GM10847 (cell line): ENCODE measurements around the gene VPS13C.

ENCODE experiments used
- POLR2A ChIP-seq: IDR thresholded peaks from 2 replicates; pipeline ENCODE4 v1.6.1; 2011; ENCODE audit not compliant: insufficient read length; ENCODE audit errors: extremely low read depth

VPS13C gene

DNA sequence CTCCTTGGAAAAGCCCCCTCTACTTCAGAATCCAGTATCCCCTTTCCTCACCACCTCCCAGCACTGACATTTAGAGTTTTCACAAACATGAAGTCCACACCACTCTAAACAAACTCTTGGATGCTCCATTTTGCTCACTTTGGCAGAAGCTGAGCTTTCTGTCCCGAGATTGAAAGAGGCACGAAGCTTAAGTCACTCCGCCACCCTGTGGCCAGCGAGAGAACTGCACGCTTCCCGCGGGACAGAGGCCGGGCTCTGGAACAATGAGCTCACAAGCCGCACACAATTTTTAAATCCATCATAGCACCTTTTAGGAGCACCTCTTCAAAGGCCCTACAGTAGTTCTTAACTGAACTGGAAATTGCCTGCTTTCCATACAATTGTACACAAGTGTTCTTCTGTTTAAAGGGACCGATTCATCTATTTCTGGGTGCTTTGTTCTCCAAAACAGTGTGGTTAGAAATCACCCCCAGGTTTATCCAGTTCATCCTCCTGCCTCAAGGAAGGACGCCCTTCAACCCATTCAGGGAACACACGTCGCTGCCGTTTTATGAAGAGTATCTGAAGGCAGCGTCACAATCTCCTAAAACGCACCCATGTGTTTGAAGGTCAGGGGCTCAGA is 226.1 kb downstream of the VPS13C start:
- no peak for TF ChIP-seq POLR2A

DNA sequence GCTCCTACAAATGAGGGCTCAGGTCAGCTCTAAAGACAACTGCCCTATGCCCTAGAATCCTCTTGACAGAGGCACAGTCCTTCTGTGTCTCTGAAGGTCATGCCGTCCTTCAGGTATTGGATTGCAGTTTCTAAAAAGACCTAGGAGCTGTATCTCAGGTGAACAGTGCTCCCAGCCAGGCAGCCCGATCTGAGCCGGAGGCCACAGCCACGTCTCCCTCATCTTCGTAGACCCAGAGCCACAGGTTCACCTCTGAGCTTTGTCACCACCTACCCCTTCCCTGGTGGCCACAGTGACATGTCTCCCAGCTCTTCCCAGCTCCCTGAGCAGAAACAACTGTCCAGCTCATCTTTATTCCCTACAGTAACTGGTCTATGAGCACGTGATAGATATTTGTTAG is 228.0 kb downstream of the VPS13C start:
- no peak for TF ChIP-seq POLR2A

DNA sequence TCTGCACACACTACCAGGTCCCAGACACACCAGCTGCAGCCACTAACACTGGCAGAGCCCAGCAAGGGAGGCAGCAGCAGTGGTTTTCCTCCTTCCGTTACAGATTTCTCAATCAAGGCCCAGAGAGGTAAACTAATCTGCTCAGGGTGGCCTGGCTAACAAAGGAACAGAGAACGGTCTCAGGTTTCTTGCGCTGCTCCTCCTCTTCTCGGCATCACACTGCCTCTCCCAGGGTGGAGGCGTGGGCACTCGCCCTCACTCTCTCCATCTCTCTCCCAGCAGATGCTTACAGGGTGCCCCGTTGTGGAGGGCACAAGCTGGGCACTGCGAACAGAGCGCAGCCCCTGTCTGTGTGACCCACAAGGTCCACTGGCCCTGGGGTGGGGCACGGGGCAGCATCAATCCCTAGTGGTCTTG is 228.7 kb downstream of the VPS13C start:
- no peak for TF ChIP-seq POLR2A

- TF ChIP-seq POLR2A = no peak
These were observed 229.5 kb downstream of the VPS13C start for GRCh38 chr15:61830536-61831330.

GRCh38 chr15:61829514-61829889 is 230.7 kb downstream of the VPS13C start:
- TF ChIP-seq POLR2A = no peak

GRCh38 chr15:61828860-61829513 is 231.3 kb downstream of the VPS13C start:
- TF ChIP-seq POLR2A = no peak

GRCh38 chr15:61828008-61828407 is 232.2 kb downstream of the VPS13C start:
- no peak for TF ChIP-seq POLR2A

- no peak for TF ChIP-seq POLR2A
These were observed 233.1 kb downstream of the VPS13C start for GRCh38 chr15:61827131-61827530.

- TF ChIP-seq POLR2A = no peak
These were observed 236.0 kb downstream of the VPS13C start for GRCh38 chr15:61824291-61824690.

- TF ChIP-seq POLR2A = no peak
These were observed 237.7 kb downstream of the VPS13C start for GRCh38 chr15:61822511-61822910.

DNA sequence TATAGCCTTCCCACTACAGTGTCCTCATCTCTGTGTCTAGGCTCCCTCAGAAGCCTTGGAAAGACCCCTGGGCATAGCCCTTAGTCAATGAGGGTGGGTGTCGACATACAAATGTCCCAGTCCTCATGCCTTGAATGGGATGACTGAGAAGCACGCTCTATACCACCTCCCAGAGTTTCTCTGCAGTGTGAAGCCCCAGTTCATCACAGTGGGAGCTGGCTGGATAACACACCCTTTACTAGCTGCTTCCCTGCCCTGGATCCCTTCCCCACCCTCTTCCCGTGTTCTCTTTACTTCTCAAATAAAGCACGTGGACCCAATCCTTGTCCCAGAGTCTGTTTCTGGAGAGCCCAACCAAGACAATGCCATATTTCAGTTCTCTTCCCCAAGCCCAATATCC is 239.3 kb downstream of the VPS13C start:
- no peak for TF ChIP-seq POLR2A

DNA sequence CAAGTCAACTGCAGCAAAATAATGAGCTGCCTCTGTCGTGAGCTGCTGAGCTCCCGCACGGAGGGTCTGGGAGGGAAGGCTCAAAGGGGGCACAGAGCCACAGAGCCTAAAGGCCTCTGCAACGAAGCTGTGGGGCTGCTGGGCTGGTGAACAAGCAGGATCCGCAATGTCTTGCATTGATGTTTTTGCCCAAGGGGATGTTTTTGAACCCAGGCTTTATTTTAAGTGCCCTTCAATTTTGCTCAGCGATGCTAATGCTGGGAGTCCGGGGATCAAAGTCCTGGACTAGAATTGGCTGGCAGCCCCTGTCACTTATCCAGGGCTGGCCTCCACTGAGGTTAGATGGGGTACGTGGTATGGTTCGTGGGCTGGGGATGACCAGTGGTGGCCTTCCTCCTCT is 240.0 kb downstream of the VPS13C start:
- no peak for TF ChIP-seq POLR2A

- no peak for TF ChIP-seq POLR2A
These were observed 240.9 kb downstream of the VPS13C start for GRCh38 chr15:61819386-61819785.

DNA sequence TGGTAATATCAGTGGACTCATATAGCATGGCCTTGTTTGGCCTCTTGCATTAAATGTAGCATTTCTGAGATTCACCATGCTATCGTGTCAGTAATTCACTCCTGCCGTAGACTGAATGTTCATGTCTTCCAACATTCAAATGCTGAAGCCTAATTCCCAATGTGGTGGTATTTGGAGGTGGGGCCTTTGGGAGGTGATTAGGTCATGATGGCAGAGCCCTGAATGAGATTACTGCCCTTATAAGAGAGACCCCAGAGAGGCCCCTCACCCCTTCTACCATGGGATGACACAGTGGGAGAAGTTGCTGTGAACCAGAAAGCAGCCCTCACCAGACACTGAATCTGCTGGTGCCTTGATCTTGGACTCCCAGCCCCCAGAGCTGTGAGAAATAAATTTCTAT is 241.4 kb downstream of the VPS13C start:
- TF ChIP-seq POLR2A = no peak

DNA sequence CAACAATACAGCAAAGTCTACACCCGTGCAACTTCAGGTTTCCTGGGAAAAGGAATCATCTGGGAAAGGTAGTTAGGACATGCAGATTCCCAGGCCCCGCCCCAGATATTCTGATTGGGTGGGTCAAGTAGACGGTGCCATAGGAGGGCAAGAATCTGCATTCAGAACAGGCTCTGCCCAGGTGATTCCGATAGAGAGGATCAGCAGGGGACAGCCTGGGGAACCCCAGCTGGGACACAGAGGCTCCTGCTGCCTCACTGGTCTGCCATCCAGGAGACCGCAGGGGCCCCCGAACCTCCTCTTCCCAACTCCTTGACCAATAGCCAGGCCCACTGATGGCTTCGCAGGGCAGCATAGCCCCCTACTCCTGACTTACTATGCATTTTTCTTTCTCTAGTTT is 243.4 kb downstream of the VPS13C start:
- no peak for TF ChIP-seq POLR2A

DNA sequence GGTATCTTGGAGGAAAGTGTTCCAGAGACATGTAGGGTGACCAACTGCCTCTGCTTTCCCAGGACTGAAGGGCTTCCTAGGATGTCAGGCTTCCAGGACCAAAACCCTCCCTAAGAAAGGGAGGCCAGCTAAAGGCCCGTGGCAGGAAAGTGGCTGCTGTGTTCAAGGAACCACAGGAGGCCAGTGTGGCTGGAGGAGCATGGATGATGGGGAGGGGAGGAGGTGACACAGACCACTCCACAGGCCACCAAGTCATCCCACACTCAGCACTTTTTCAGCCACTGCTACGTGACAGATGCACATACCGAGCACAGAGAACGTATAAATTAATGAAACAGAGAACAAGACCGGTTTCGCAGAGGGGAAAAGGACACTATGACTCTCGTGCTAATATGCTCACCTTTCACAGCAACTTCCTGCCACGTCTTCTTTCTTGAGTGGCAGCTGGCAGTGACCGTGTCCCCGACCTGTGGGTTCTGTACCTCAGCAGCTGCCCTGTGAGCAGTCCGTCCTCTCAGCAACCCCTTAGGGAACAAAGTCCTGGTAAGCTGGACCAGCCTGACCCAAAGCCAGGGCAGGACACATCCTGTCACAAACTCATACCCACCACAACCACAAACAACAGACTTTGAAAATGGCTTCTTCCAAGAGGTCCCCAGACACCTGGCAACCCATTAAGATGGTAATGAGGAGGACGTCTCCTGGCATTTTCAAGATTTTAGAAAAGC is 244.7 kb downstream of the VPS13C start:
- no peak for TF ChIP-seq POLR2A
